Liver (tissue), 9 donors: ENCODE measurements around the gene NAT9. TPM values are rescaled to one million over a fixed set of nuclear protein-coding genes. Genes with fewer than 3 reads are reported as not detected.

Experiments used
- DNase-seq: peaks from one replicate; pipeline ENCODE4 v3.0.0-alpha.2; 2017; ENCODE audit warnings: low spot score
- H3K27ac ChIP-seq, 2 donors: one replicate each; pipeline ENCODE4 v1.7.0; 2013; ENCODE audit warnings: inconsistent platforms in 2 of 2, low read length in 2 of 2, control low read depth in 1 of 2, low read depth in 1 of 2, mild to moderate bottlenecking in 1 of 2
- H3K27me3 ChIP-seq, 4 donors: one replicate each; pipeline versions ENCODE4 v1.6.1 to v1.7.0; 2013; ENCODE audit warnings: low read length in 3 of 4, inconsistent platforms in 1 of 4, mild to moderate bottlenecking in 1 of 4, moderate library complexity in 1 of 4; ENCODE audit not compliant: control insufficient read depth in 4 of 4, insufficient read depth in 4 of 4
- H3K36me3 ChIP-seq, 4 donors: one replicate each; pipeline versions ENCODE4 v1.6.1 to v1.7.0; 2013; ENCODE audit warnings: low read length in 3 of 4, mild to moderate bottlenecking in 3 of 4, low read depth in 1 of 4, moderate library complexity in 1 of 4; ENCODE audit not compliant: control insufficient read depth in 4 of 4, insufficient read depth in 3 of 4
- H3K4me1 ChIP-seq, 4 donors: one replicate each; pipeline versions ENCODE4 v1.6.1 to v1.7.0; 2013; ENCODE audit warnings: low read length in 3 of 4, mild to moderate bottlenecking in 3 of 4, moderate library complexity in 1 of 4; ENCODE audit not compliant: control insufficient read depth in 4 of 4, insufficient read depth in 4 of 4
- H3K4me3 ChIP-seq, 3 donors: one replicate each; pipeline versions ENCODE4 v1.6.1 to v1.7.0; 2013; ENCODE audit warnings: low read length in 3 of 3, control low read depth in 1 of 3, low read depth in 1 of 3, mild to moderate bottlenecking in 1 of 3
- H3K9ac ChIP-seq, 2 donors: one replicate each; pipeline ENCODE4 v1.7.0; 2013; ENCODE audit warnings: low read length in 2 of 2, mild to moderate bottlenecking in 2 of 2, moderate library complexity in 2 of 2, control low read depth in 1 of 2, low read depth in 1 of 2
- H3K9me3 ChIP-seq, 4 donors: one replicate each; pipeline versions ENCODE4 v1.6.1 to v1.7.0; 2013; ENCODE audit warnings: low read length in 3 of 4; ENCODE audit not compliant: control insufficient read depth in 4 of 4
- EGR1 ChIP-seq, 2 donors: IDR thresholded peaks; 2 replicates each; pipeline ENCODE4 v1.6.1; 2016 to 2018; ENCODE audit warnings: antibody characterized with exemption in 2 of 2, low read depth in 2 of 2
- FOXA1 ChIP-seq: IDR thresholded peaks from 2 replicates; pipeline ENCODE4 v1.6.1; 2016; ENCODE audit warnings: antibody characterized with exemption
- FOXA2 ChIP-seq: IDR thresholded peaks from 2 replicates; pipeline ENCODE4 v1.6.1; 2016; ENCODE audit warnings: antibody characterized with exemption
- HNF4A ChIP-seq, 2 donors: conservative IDR thresholded peaks; 2 replicates each; pipeline ENCODE4 v1.6.1; 2016; ENCODE audit warnings: antibody characterized with exemption in 2 of 2, mild to moderate bottlenecking in 2 of 2
- HNF4G ChIP-seq: IDR thresholded peaks from 2 replicates; pipeline ENCODE4 v1.6.1; 2016; ENCODE audit warnings: antibody characterized with exemption
- JUND ChIP-seq, 2 donors: IDR thresholded peaks; 2 replicates each; pipeline ENCODE4 v1.6.1; 2016; ENCODE audit warnings: antibody characterized with exemption in 2 of 2
- NR2F2 ChIP-seq: IDR thresholded peaks from 2 replicates; pipeline ENCODE4 v1.6.1; 2016; ENCODE audit warnings: antibody characterized with exemption
- RXRA ChIP-seq, 2 donors: IDR thresholded peaks; 2 replicates each; pipeline ENCODE4 v1.6.1; 2017 to 2018; ENCODE audit warnings: antibody characterized with exemption in 2 of 2, mild to moderate bottlenecking in 1 of 2
- SP1 ChIP-seq: IDR thresholded peaks from 2 replicates; pipeline ENCODE4 v1.6.1; 2018; ENCODE audit warnings: antibody characterized with exemption, mild to moderate bottlenecking
- TAF1 ChIP-seq: conservative IDR thresholded peaks from 2 replicates; pipeline ENCODE4 v1.6.1; 2016; ENCODE audit warnings: antibody characterized with exemption, mild to moderate bottlenecking
- YY1 ChIP-seq: IDR thresholded peaks from 2 replicates; pipeline ENCODE4 v1.6.1; 2016; ENCODE audit warnings: antibody characterized with exemption, mild to moderate bottlenecking
- WGBS: extraction: QIAGEN DNeasy Blood & Tissue Kit; methylation state at CpG from one replicate; pipeline ENCODE4 v1.1.7; 2013; 5-methylcytosine and 5-hydroxymethylcytosine counted together
- polyA plus RNA-seq, 2 donors: library from polyadenylated mRNA; stranded (reverse) in 1 of 2; unstranded in 1 of 2; fragments of 200-250 nt in 1 of 2; fragments of >200 nt in 1 of 2; fragmentation: Nextera tagmentation in 1 of 2; extraction: Ambion mirVana in 1 of 2; gene quantifications; one replicate each; pipeline versions ENCODE4 v1.2.1 to v1.2.3, GENCODE V29; 2013 to 2015
- total RNA-seq, 2 donors: library from RNA; depleted of rRNA; stranded (reverse); fragments of >200 nt; gene quantifications; one replicate each; pipeline ENCODE4 v1.2.3, GENCODE V29; 2014
- TF ChIP-seq, protein P1 (sequence below): fragments of 150-350 bp; IDR thresholded peaks from 2 replicates; pipeline ENCODE4 v1.5.1; 2017; ENCODE audit warnings: improper control_type of control experiment, low read depth, low read length; ENCODE audit not compliant: missing input control
- TF ChIP-seq, protein P2 (sequence below): IDR thresholded peaks from 2 replicates; pipeline ENCODE4 v1.6.1; 2016; ENCODE audit warnings: antibody characterized with exemption, mild to moderate bottlenecking
- TF ChIP-seq, protein P3 (sequence below): IDR thresholded peaks from 2 replicates; pipeline ENCODE4 v1.6.1; 2016; ENCODE audit warnings: antibody characterized with exemption
- TF ChIP-seq, protein P4 (sequence below): IDR thresholded peaks from 2 replicates; pipeline ENCODE4 v1.6.1; 2016; ENCODE audit warnings: antibody characterized with exemption
- TF ChIP-seq, protein P5 (sequence below): IDR thresholded peaks from 2 replicates; pipeline ENCODE4 v1.6.1; 2016; ENCODE audit warnings: antibody characterized with exemption
- donor health status: healthy.
- donor health status: healthy.
- donor health status: healthy.
- donor health status: healthy.
- donor health status: healthy.

Gene NAT9
- total and polyA plus RNA-seq, 4 donors, result 8.1 to 25.5 (median 17.1) TPM

DNA sequence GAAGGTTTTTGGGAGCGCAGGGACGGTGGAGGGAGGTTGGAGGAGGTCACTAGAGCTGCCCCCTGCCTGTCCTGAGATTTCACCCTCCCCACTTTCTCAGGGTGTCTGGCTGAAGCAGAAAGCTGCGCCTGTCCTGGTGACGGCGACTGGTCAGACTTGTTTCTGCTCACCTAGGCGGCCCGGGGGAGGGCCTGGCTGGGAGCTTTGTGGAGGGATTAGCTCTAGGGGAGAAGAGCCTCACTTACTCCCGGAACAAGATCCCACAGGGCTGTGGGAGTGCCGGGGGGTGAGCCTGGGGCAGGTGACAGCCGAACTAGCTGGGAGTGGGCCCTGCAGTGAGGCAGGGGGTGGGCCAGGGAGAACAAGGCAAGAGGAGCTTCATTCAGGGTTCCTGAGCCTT is 16.2 kb downstream of the NAT9 start:
- peaks cover 57 to 97% (median 89%) of the 10 kb centered on the region in 4 donors for H3K4me1 ChIP-seq
- no peak for TF ChIP-seq FOXA2
- no peak for TF ChIP-seq YY1
- no peak for TF ChIP-seq TAF1
- TF ChIP-seq, protein P1, sequence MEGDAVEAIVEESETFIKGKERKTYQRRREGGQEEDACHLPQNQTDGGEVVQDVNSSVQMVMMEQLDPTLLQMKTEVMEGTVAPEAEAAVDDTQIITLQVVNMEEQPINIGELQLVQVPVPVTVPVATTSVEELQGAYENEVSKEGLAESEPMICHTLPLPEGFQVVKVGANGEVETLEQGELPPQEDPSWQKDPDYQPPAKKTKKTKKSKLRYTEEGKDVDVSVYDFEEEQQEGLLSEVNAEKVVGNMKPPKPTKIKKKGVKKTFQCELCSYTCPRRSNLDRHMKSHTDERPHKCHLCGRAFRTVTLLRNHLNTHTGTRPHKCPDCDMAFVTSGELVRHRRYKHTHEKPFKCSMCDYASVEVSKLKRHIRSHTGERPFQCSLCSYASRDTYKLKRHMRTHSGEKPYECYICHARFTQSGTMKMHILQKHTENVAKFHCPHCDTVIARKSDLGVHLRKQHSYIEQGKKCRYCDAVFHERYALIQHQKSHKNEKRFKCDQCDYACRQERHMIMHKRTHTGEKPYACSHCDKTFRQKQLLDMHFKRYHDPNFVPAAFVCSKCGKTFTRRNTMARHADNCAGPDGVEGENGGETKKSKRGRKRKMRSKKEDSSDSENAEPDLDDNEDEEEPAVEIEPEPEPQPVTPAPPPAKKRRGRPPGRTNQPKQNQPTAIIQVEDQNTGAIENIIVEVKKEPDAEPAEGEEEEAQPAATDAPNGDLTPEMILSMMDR, result no peak
- no peak for TF ChIP-seq NR2F2
- no peak for TF ChIP-seq RXRA (IDR thresholded peaks at IDR 0.05)
- no peak for TF ChIP-seq HNF4G
- TF ChIP-seq, protein P2, sequence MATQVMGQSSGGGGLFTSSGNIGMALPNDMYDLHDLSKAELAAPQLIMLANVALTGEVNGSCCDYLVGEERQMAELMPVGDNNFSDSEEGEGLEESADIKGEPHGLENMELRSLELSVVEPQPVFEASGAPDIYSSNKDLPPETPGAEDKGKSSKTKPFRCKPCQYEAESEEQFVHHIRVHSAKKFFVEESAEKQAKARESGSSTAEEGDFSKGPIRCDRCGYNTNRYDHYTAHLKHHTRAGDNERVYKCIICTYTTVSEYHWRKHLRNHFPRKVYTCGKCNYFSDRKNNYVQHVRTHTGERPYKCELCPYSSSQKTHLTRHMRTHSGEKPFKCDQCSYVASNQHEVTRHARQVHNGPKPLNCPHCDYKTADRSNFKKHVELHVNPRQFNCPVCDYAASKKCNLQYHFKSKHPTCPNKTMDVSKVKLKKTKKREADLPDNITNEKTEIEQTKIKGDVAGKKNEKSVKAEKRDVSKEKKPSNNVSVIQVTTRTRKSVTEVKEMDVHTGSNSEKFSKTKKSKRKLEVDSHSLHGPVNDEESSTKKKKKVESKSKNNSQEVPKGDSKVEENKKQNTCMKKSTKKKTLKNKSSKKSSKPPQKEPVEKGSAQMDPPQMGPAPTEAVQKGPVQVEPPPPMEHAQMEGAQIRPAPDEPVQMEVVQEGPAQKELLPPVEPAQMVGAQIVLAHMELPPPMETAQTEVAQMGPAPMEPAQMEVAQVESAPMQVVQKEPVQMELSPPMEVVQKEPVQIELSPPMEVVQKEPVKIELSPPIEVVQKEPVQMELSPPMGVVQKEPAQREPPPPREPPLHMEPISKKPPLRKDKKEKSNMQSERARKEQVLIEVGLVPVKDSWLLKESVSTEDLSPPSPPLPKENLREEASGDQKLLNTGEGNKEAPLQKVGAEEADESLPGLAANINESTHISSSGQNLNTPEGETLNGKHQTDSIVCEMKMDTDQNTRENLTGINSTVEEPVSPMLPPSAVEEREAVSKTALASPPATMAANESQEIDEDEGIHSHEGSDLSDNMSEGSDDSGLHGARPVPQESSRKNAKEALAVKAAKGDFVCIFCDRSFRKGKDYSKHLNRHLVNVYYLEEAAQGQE, result no peak
- TF ChIP-seq SP1, result no peak
- TF ChIP-seq JUND (IDR thresholded peaks at IDR 0.05), result no peak
- H3K27ac ChIP-seq, result peak overlapping the region; percentile 51 to 75
- no peaks in the 10 kb centered on the region for H3K9me3 ChIP-seq
- H3K4me3 ChIP-seq, result no peak overlapping the region
- WGBS, result 68% methylated on average over 10 of the region's 10 CpGs
- DNase-seq, result no peak
- H3K36me3 ChIP-seq, result no peaks in the 10 kb centered on the region
- no peak overlapping the region for H3K9ac ChIP-seq
- H3K27me3 ChIP-seq, result no peaks in the 10 kb centered on the region

DNA sequence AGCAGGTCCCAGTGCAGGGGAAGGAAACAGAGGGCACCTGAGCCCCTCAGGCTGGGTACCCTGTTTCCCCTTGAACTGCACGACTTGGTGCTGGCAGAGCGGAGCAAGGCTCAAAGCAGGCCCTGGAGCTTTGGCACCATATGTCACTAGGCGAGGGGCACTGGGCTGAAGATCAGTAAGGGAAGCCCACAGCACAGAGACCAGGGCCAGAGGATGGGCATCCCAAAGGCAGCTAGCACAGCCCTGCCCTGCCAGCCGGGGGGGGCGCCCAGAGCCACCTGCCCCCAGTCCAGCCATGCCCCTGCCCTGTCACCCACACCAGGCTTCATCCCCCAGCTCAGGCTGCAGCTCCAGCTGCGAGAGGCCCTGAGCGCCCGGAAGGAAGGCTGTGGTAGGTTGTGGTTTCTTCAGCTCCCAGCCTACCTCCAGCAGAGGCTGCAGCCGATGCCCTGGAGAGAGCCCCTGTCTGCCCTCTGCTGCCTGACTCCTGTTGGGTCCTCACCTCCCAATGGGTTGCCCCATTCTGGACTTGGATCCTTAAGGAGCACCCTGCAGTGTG is 16.8 kb downstream of the NAT9 start:
- H3K9me3 ChIP-seq, result no peaks in the 10 kb centered on the region
- H3K4me1 ChIP-seq, result peaks cover 57 to 95% (median 86%) of the 10 kb centered on the region in 4 donors
- 67% methylated on average over 9 of the region's 9 CpGs for WGBS
- no peak for DNase-seq
- H3K9ac ChIP-seq, result no peak overlapping the region
- peak overlapping the region; percentile 51 to 75 for H3K27ac ChIP-seq
- H3K4me3 ChIP-seq, result no peak overlapping the region
- TF ChIP-seq EGR1 (IDR thresholded peaks at IDR 0.05; ENCODE audit: low read depth in 2 of 2) (no peak), JUND (IDR thresholded peaks at IDR 0.05) (no peak), YY1 (no peak), TAF1 (no peak), SP1 (no peak), RXRA (IDR thresholded peaks at IDR 0.05) (no peak), HNF4A (conservative IDR thresholded peaks at IDR 0.05) (no peak)
- TF ChIP-seq, protein P3, sequence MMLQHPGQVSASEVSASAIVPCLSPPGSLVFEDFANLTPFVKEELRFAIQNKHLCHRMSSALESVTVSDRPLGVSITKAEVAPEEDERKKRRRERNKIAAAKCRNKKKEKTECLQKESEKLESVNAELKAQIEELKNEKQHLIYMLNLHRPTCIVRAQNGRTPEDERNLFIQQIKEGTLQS, result no peak
- H3K36me3 ChIP-seq, result no peaks in the 10 kb centered on the region
- no peaks in the 10 kb centered on the region for H3K27me3 ChIP-seq

DNA sequence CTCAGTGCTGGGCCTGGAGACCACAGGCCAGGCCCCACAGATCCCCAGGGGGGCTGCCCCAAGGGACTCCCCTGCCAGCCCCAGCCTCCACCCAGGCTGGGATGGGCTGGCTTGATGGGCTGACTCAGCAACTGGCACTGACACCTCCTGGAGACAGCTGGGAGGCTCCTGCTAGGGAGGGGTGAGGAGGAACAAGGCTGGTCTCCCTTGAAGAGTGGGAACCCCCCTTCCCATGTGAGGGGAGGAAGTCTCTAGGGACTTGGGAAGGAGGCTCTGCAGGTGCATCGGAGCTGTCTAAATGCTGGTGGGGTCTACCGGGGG is 17.3 kb downstream of the NAT9 start:
- no peak overlapping the region for H3K9ac ChIP-seq
- WGBS, result 78% methylated on average over 2 of the region's 2 CpGs
- TF ChIP-seq, protein P3, result no peak
- TF ChIP-seq, protein P4, sequence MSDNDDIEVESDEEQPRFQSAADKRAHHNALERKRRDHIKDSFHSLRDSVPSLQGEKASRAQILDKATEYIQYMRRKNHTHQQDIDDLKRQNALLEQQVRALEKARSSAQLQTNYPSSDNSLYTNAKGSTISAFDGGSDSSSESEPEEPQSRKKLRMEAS, result no peak
- TF ChIP-seq, protein P5, sequence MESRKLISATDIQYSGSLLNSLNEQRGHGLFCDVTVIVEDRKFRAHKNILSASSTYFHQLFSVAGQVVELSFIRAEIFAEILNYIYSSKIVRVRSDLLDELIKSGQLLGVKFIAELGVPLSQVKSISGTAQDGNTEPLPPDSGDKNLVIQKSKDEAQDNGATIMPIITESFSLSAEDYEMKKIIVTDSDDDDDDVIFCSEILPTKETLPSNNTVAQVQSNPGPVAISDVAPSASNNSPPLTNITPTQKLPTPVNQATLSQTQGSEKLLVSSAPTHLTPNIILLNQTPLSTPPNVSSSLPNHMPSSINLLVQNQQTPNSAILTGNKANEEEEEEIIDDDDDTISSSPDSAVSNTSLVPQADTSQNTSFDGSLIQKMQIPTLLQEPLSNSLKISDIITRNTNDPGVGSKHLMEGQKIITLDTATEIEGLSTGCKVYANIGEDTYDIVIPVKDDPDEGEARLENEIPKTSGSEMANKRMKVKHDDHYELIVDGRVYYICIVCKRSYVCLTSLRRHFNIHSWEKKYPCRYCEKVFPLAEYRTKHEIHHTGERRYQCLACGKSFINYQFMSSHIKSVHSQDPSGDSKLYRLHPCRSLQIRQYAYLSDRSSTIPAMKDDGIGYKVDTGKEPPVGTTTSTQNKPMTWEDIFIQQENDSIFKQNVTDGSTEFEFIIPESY, result no peak
- TF ChIP-seq JUND (IDR thresholded peaks at IDR 0.05), result no peak
- no peak for TF ChIP-seq NR2F2
- no peak for TF ChIP-seq HNF4G
- TF ChIP-seq SP1, result no peak
- TF ChIP-seq, protein P2, result no peak
- TF ChIP-seq FOXA1, result no peak

More for the DNA sequence above, 17.3 kb downstream of the NAT9 start:
- Histone ChIP-seq H3K4me3 (no peak overlapping the region), H3K27ac (peak overlapping the region; percentile 75 to 76), H3K27me3 (no peaks in the 10 kb centered on the region), H3K9me3 (no peaks in the 10 kb centered on the region), H3K36me3 (no peaks in the 10 kb centered on the region), H3K4me1 (peaks cover 53 to 93% (median 81%) of the 10 kb centered on the region in 4 donors)
- DNase-seq, result no peak
